HepG2 (cell line): Measurements from ENCODE around the gene RNASE13. TPM values are rescaled to one million over a fixed set of nuclear protein-coding genes. Genes with fewer than 3 reads are reported as not detected.
A peak's percentile ranks its signal among the peaks of the same experiment; 100 is the strongest.

ENCODE experiments used
- BCLAF1 ChIP-seq: fragments of 450-650 bp; IDR thresholded peaks from 2 replicates; pipeline ENCODE4 v1.6.1; 2017; ENCODE audit warnings: mild to moderate bottlenecking
- CTCF ChIP-seq: sonication (generic); formaldehyde crosslinking; IDR thresholded peaks from 2 replicates; pipeline ENCODE4 v1.5.0; 2020; ENCODE audit warnings: mild to moderate bottlenecking, missing genetic modification reagents, moderate library complexity
- FOXP1 ChIP-seq, 2 experiments: fragments of 450-650 bp in 1 of 2; IDR thresholded peaks; 2 replicates each; pipeline ENCODE4 v1.6.1; 2017 to 2018; ENCODE audit warnings: antibody characterized with exemption in 1 of 2
- KDM5B ChIP-seq: sonication (generic); formaldehyde crosslinking; IDR thresholded peaks from 2 replicates; pipeline ENCODE4 v1.4.0; 2020; ENCODE audit warnings: missing genetic modification reagents, mild to moderate bottlenecking, borderline replicate concordance
- NBN ChIP-seq: fragments of 450-650 bp; conservative IDR thresholded peaks from 2 replicates; pipeline ENCODE4 v1.6.1; 2017
- PRPF4 ChIP-seq: fragments of 200-400 bp; formaldehyde crosslinking; IDR thresholded peaks from 2 replicates; pipeline ENCODE4 v1.6.1; 2016; ENCODE audit warnings: low read length, low read depth; ENCODE audit not compliant: poor library complexity, severe bottlenecking
- SAP130 ChIP-seq: IDR thresholded peaks from 2 replicates; pipeline ENCODE4 v1.6.1; 2016; ENCODE audit warnings: low read depth
- SMAD1 ChIP-seq: sonication (generic); formaldehyde crosslinking; IDR thresholded peaks from 2 replicates; pipeline ENCODE4 v1.4.0; 2020; ENCODE audit warnings: missing genetic modification reagents, low read depth, mild to moderate bottlenecking, borderline replicate concordance
- ZMYM2 ChIP-seq: sonication (generic); formaldehyde crosslinking; IDR thresholded peaks from 2 replicates; pipeline ENCODE4 v1.8.0; 2022; ENCODE audit warnings: mild to moderate bottlenecking, missing genetic modification reagents
- ZNF205 ChIP-seq: IDR thresholded peaks from 2 replicates; pipeline ENCODE4 v1.6.1; 2018; ENCODE audit warnings: missing biosample characterization, missing genetic modification reagents
- ZNF382 ChIP-seq: sonication (generic); formaldehyde crosslinking; IDR thresholded peaks from 2 replicates; pipeline ENCODE4 v1.5.0; 2020; ENCODE audit warnings: missing genetic modification reagents, mild to moderate bottlenecking, borderline replicate concordance
- ZNF430 ChIP-seq: sonication (generic); formaldehyde crosslinking; IDR thresholded peaks from 2 replicates; pipeline ENCODE4 v1.9.0; 2021; ENCODE audit warnings: mild to moderate bottlenecking, missing genetic modification reagents
- ZNF577 ChIP-seq: sonication (generic); formaldehyde crosslinking; IDR thresholded peaks from 2 replicates; pipeline ENCODE4 v1.4.0; 2020; ENCODE audit warnings: mild to moderate bottlenecking, low read depth, missing genetic modification reagents, borderline replicate concordance
- ZNF580 ChIP-seq: IDR thresholded peaks from 2 replicates; pipeline ENCODE4 v1.6.1; 2016; ENCODE audit warnings: low read depth, borderline replicate concordance
- polyA plus RNA-seq, 8 experiments: library from polyadenylated mRNA; depleted of rRNA in 3 of 8; stranded (reverse) in 7 of 8; unstranded in 1 of 8; fragments of >200 nt; fragmentation: Illumina TruSeq in 4 of 8; extraction: Trizol in 4 of 8; gene quantifications; 2 replicates each; pipeline versions ENCODE4 v1.2.1 to v1.2.3, GENCODE V29; 2011 to 2016; ENCODE audit warnings: low read depth in 4 of 8, missing spikeins in 1 of 8, mixed read lengths in 1 of 8; ENCODE audit not compliant: insufficient read depth in 1 of 8
- total RNA-seq, 5 experiments: library from RNA; depleted of rRNA; stranded (reverse); fragments of >200 nt; fragmentation: Illumina TruSeq; extraction: Trizol; gene quantifications; 2 replicates each; pipeline ENCODE4 v1.2.3, GENCODE V29; 2016; ENCODE audit warnings: low read depth in 1 of 5
- TF ChIP-seq, protein P1 (sequence below): IDR thresholded peaks from 2 replicates; pipeline ENCODE4 v1.6.1; 2016; ENCODE audit warnings: missing compliant biosample characterization, missing genetic modification reagents, borderline replicate concordance

The RNASE13 gene
- total and polyA plus RNA-seq, 2 of the 13 experiments (the other 11 are each of a cell fraction or from before 2014, with no cell fraction given) = 1.0 TPM; not detected in 1

GRCh38 chr14:21057803-21058675 lies 23.4 kb upstream of the RNASE13 start, which contains the start of gene RNASE8 (continued):
- TF ChIP-seq, protein P1, sequence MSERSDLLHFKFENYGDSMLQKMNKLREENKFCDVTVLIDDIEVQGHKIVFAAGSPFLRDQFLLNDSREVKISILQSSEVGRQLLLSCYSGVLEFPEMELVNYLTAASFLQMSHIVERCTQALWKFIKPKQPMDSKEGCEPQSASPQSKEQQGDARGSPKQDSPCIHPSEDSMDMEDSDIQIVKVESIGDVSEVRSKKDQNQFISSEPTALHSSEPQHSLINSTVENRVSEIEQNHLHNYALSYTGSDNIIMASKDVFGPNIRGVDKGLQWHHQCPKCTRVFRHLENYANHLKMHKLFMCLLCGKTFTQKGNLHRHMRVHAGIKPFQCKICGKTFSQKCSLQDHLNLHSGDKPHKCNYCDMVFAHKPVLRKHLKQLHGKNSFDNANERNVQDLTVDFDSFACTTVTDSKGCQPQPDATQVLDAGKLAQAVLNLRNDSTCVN (CRISPR knock-in tag) = peak; percentile 12; the same call in 1 of the 2 replicates
- TF ChIP-seq SAP130 (peak; percentile 19; the same call in 1 of the 2 replicates), BCLAF1 (no peak), ZNF382 (CRISPR knock-in tag) (no peak), CTCF (CRISPR knock-in tag) (peak; percentile 56), ZNF577 (no peak), KDM5B (CRISPR knock-in tag) (peak; percentile 62), PRPF4 (no peak), ZMYM2 (0 out of 2 replicates have a peak, but pooled peaks have one; percentile 24), NBN (no peak), ZNF430 (peak; percentile 47; the same call in 1 of the 2 replicates), ZNF205 (0 out of 2 replicates have a peak, but pooled peaks have one; percentile 2), ZNF580 (CRISPR knock-in tag) (no peak), FOXP1 (IDR thresholded peaks at IDR 0.05) (no peak), FOXP1 (CRISPR knock-in tag; IDR thresholded peaks at IDR 0.05) (0 out of 2 replicates have a peak, but pooled peaks have one; percentile 1), SMAD1 (CRISPR knock-in tag) (0 out of 2 replicates have a peak, but pooled peaks have one; percentile 38)
